Tibial nerve (tissue), 4 donors: Measurements from ENCODE around the gene COX7A2L. TPM values are rescaled to one million over a fixed set of nuclear protein-coding genes. Genes with fewer than 3 reads are reported as not detected.

ENCODE experiments used
- DNase-seq, 2 donors: peaks; one replicate each; pipeline ENCODE4 v3.0.0-alpha.2; 2019; ENCODE audit warnings: low spot score in 2 of 2
- H3K27ac ChIP-seq, 4 donors: fragments of 200-600 bp; sonication (generic) in 3 of 4; one replicate each; pipeline ENCODE4 v1.5.1; 2017 to 2019; ENCODE audit warnings: mild to moderate bottlenecking in 1 of 4
- H3K27me3 ChIP-seq, 2 donors: fragments of 200-600 bp; sonication (generic) in 1 of 2; one replicate each; pipeline versions ENCODE4 v1.5.1 to v1.6.0; 2017 to 2019
- H3K36me3 ChIP-seq, 3 donors: fragments of 200-600 bp; sonication (generic); one replicate each; pipeline ENCODE4 v1.5.1; 2018 to 2019
- H3K4me1 ChIP-seq, 4 donors: fragments of 200-600 bp; sonication (generic) in 3 of 4; one replicate each; pipeline ENCODE4 v1.5.1; 2017 to 2019
- H3K4me3 ChIP-seq, 4 donors: fragments of 200-600 bp; sonication (generic) in 3 of 4; one replicate each; pipeline ENCODE4 v1.5.1; 2017 to 2019; ENCODE audit warnings: mild to moderate bottlenecking in 1 of 4, moderate library complexity in 1 of 4
- H3K9me3 ChIP-seq, 4 donors: fragments of 200-600 bp; sonication (generic) in 3 of 4; one replicate each; pipeline ENCODE4 v1.5.1; 2017 to 2019
- CTCF ChIP-seq, 5 experiments: fragments of 200-600 bp in 3 of 5; fragments of 450-650 bp in 2 of 5; sonication (generic) in 3 of 5; IDR thresholded peaks; one replicate each; pipeline ENCODE4 v1.5.1; 2016 to 2019; ENCODE audit warnings: antibody characterized with exemption in 5 of 5, mild to moderate bottlenecking in 3 of 5, moderate library complexity in 2 of 5
- EP300 ChIP-seq, 2 donors: sonication (generic); formaldehyde crosslinking; IDR thresholded peaks; one replicate each; pipeline ENCODE4 v1.6.1; 2017; ENCODE audit warnings: antibody characterized with exemption in 2 of 2, mild to moderate bottlenecking in 1 of 2
- POLR2A ChIP-seq, 2 donors: fragments of 450-650 bp; IDR thresholded peaks; one replicate each; pipeline ENCODE4 v1.6.1; 2017; ENCODE audit warnings: antibody characterized with exemption in 2 of 2, mild to moderate bottlenecking in 2 of 2, moderate library complexity in 2 of 2
- WGBS, 2 donors: methylation state at CpG; one replicate each; pipeline ENCODE4 v1.1.5; 2018; 5-methylcytosine and 5-hydroxymethylcytosine counted together
- total RNA-seq, 4 donors: library from RNA; depleted of rRNA; stranded (reverse); fragments of >200 nt; gene quantifications; one replicate each; pipeline ENCODE4 v1.1.0, GENCODE V29; 2016

COX7A2L gene
- total RNA-seq, 4 donors from 2014 or later: 99.9 to 137 (median 107) TPM

- Histone ChIP-seq H3K27ac (peak overlapping the region in 2 of 4 donors; percentile 37 to 69), H3K4me3 (no peak overlapping the region), H3K9me3 (no peaks in the 10 kb centered on the region), H3K4me1 (peaks cover 0 to 39% (median 6%) of the 10 kb centered on the region in 4 donors), H3K27me3 (no peaks in the 10 kb centered on the region), H3K36me3 (peaks cover 0 to 64% (median 0%) of the 10 kb centered on the region in 3 donors)
- 61 to 64% methylated on average over 8 of the region's 8 CpGs for WGBS, 2 donors
- DNase-seq: peak; percentile 29 to 43
- TF ChIP-seq POLR2A (IDR thresholded peaks at IDR 0.05) (no peak), CTCF (IDR thresholded peaks at IDR 0.05) (no peak), EP300 (IDR thresholded peaks at IDR 0.05) (peak in 1 of 2 donors; percentile 34)
Measured at GRCh38 chr2:42342061-42342794, 18.8 kb downstream of the COX7A2L start.

DNA sequence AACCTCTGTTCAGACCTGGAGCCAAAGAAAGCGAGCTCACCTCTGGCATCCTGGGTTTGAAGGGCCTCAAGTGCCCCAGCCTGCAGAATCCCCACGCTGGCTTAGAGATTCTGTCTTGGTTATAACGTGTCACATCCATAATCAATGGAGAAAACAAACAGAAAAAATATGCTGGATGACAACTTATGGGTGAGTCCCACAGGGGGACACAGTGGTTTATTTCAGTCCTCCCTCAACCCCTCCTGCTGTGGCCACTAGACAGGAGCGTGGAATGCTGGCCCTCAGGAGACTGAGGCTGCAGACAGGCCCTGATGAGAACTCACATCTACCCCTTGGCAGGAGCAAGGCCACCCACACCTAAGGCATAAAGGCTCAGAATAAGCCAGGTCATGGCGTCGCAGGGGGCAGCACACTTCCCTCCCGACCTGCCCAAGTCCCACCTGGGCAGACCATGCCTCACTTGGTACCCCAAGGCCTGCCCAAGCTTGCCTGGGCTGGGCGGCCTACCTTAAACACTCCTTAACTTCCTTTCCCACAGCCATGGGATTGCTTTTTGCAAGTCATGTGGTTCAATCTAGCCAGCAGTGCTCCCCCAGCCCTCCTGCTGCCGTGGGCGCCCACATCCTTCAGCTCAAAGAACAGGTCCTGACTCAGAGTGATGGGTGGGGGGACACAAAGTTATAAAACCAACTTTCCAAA, 19.9 kb downstream of the COX7A2L start:
- WGBS, 2 donors: 86 to 90% methylated on average over 7 to 10 of the region's 10 CpGs
- Histone ChIP-seq H3K4me3 (no peak overlapping the region), H3K36me3 (peaks cover 0 to 67% (median 0%) of the 10 kb centered on the region in 3 donors), H3K27ac (peak overlapping the region in 1 of 4 donors; percentile 22), H3K27me3 (no peaks in the 10 kb centered on the region), H3K4me1 (peaks cover 0 to 36% (median 6%) of the 10 kb centered on the region in 4 donors), H3K9me3 (no peaks in the 10 kb centered on the region)
- no peak for DNase-seq
- TF ChIP-seq POLR2A (IDR thresholded peaks at IDR 0.05): no peak
- no peak for TF ChIP-seq CTCF (IDR thresholded peaks at IDR 0.05)
- no peak for TF ChIP-seq EP300 (IDR thresholded peaks at IDR 0.05)

GRCh38 chr2:42340045-42340937, 20.7 kb downstream of the COX7A2L start:
- 88 to 90% methylated on average over 23 of the region's 23 CpGs for WGBS, 2 donors
- no peak for TF ChIP-seq POLR2A (IDR thresholded peaks at IDR 0.05)
- no peak for TF ChIP-seq CTCF (IDR thresholded peaks at IDR 0.05)
- TF ChIP-seq EP300 (IDR thresholded peaks at IDR 0.05): no peak
- Histone ChIP-seq H3K27me3 (no peaks in the 10 kb centered on the region), H3K4me1 (peaks cover 0 to 30% (median 6%) of the 10 kb centered on the region in 4 donors), H3K36me3 (peaks cover 0 to 67% (median 0%) of the 10 kb centered on the region in 3 donors), H3K9me3 (no peaks in the 10 kb centered on the region), H3K27ac (no peak overlapping the region), H3K4me3 (no peak overlapping the region)
- no peak for DNase-seq

GRCh38 chr2:42339191-42339912, 21.7 kb downstream of the COX7A2L start:
- Histone ChIP-seq H3K36me3 (peaks cover 0 to 67% (median 0%) of the 10 kb centered on the region in 3 donors), H3K4me3 (no peak overlapping the region), H3K4me1 (peaks cover 0 to 30% (median 6%) of the 10 kb centered on the region in 4 donors), H3K27ac (no peak overlapping the region), H3K9me3 (no peaks in the 10 kb centered on the region), H3K27me3 (no peaks in the 10 kb centered on the region)
- TF ChIP-seq POLR2A (IDR thresholded peaks at IDR 0.05) (no peak), EP300 (IDR thresholded peaks at IDR 0.05) (no peak), CTCF (IDR thresholded peaks at IDR 0.05) (no peak)
- DNase-seq: no peak
- 77% methylated on average over 21 of the region's 21 CpGs for WGBS, 2 donors
